GM23338 (cell line): ENCODE measurements around the gene GPC5. TPM values are rescaled to one million over a fixed set of nuclear protein-coding genes. Genes with fewer than 3 reads are reported as not detected.

Source experiments
- ATAC-seq: fragments of 200-7000 bp; cut with Tn5 transposase; 3 replicates; pipeline ENCODE4 v1.9.1; 2020
- DNase-seq: peaks from one replicate; pipeline ENCODE4 v3.0.0-alpha.2; 2015; ENCODE audit warnings: low spot score
- H2AFZ ChIP-seq: fragments of 200-600 bp; sonication (generic); 2 replicates; pipeline ENCODE4 v1.8.0; 2016; ENCODE audit warnings: antibody characterized with exemption, mild to moderate bottlenecking, moderate library complexity
- H3F3A ChIP-seq: fragments of 200-600 bp; sonication (generic); replicated peaks from 2 replicates; pipeline ENCODE4 v1.8.0; 2017; ENCODE audit warnings: antibody characterized with exemption, mixed run types, low read depth
- H3K27ac ChIP-seq: fragments of 200-600 bp; sonication (generic); 2 replicates; pipeline ENCODE4 v1.6.1; 2016; ENCODE audit warnings: low read depth
- H3K27me3 ChIP-seq: fragments of 200-600 bp; sonication (generic); 2 replicates; pipeline ENCODE4 v1.8.0; 2016; ENCODE audit warnings: mild to moderate bottlenecking, mixed run types, moderate library complexity; ENCODE audit not compliant: insufficient read depth
- H3K36me3 ChIP-seq: fragments of 200-600 bp; sonication (generic); 2 replicates; pipeline ENCODE4 v1.8.0; 2016; ENCODE audit warnings: mild to moderate bottlenecking; ENCODE audit not compliant: insufficient read depth
- H3K4me1 ChIP-seq: fragments of 200-600 bp; sonication (generic); 2 replicates; pipeline ENCODE4 v1.8.0; 2016; ENCODE audit warnings: mild to moderate bottlenecking, moderate library complexity; ENCODE audit not compliant: insufficient read depth
- H3K4me2 ChIP-seq: fragments of 200-600 bp; sonication (generic); 2 replicates; pipeline ENCODE4 v1.7.1; 2017; ENCODE audit warnings: mixed run types
- H3K4me3 ChIP-seq: fragments of 200-600 bp; sonication (generic); 2 replicates; pipeline ENCODE4 v1.6.1; 2016; ENCODE audit warnings: mixed run types
- H3K79me2 ChIP-seq: fragments of 200-600 bp; sonication (generic); replicated peaks from 2 replicates; pipeline ENCODE4 v1.8.0; 2017; ENCODE audit warnings: mild to moderate bottlenecking; ENCODE audit not compliant: insufficient read depth
- H3K9me2 ChIP-seq: fragments of 200-600 bp; sonication (generic); 2 replicates; pipeline ENCODE4 v1.8.0; 2017; ENCODE audit not compliant: insufficient read depth
- H4K20me1 ChIP-seq: fragments of 200-600 bp; sonication (generic); replicated peaks from 2 replicates; pipeline ENCODE4 v1.8.0; 2017; ENCODE audit warnings: mild to moderate bottlenecking; ENCODE audit not compliant: insufficient read depth
- H3K27ac Mint-ChIP-seq: 2 replicates; pipeline ENCODE4 v1.8.0; 2020; ENCODE audit warnings: inconsistent platforms, mild to moderate bottlenecking, moderate library complexity, mixed read lengths
- H3K27me3 Mint-ChIP-seq: 3 replicates; pipeline ENCODE4 v1.8.0; 2022; ENCODE audit warnings: low read depth, mild to moderate bottlenecking, moderate library complexity, mixed read lengths, inconsistent platforms; ENCODE audit not compliant: insufficient read depth, poor library complexity
- H3K36me3 Mint-ChIP-seq: 3 replicates; pipeline ENCODE4 v1.8.0; 2021; ENCODE audit warnings: low read depth, mild to moderate bottlenecking, inconsistent platforms, moderate library complexity, mixed read lengths
- H3K4me1 Mint-ChIP-seq: 3 replicates; pipeline ENCODE4 v1.8.0; 2020; ENCODE audit warnings: mild to moderate bottlenecking, inconsistent platforms, mixed read lengths
- H3K4me3 Mint-ChIP-seq: 3 replicates; pipeline ENCODE4 v1.8.0; 2021; ENCODE audit warnings: moderate library complexity, mild to moderate bottlenecking, inconsistent platforms, mixed read lengths
- H3K9me3 Mint-ChIP-seq: 3 replicates; pipeline ENCODE4 v1.8.0; 2020; ENCODE audit warnings: moderate library complexity, mild to moderate bottlenecking, inconsistent platforms, mixed read lengths
- CREB1 ChIP-seq: fragments of 250-450 bp; sonication (Bioruptor Pico); IDR thresholded peaks from 2 replicates; pipeline ENCODE4 v1.5.0; 2020; ENCODE audit warnings: low read depth, mild to moderate bottlenecking, moderate library complexity
- ETS1 ChIP-seq: IDR thresholded peaks from 2 replicates; pipeline ENCODE4 v1.6.1; 2016; ENCODE audit warnings: antibody characterized with exemption
- EZH2phosphoT487 ChIP-seq: fragments of 200-600 bp; sonication (generic); IDR thresholded peaks from one replicate; pipeline ENCODE4 v1.8.1; 2018; ENCODE audit warnings: antibody characterized with exemption; ENCODE audit not compliant: unreplicated experiment
- JUNB ChIP-seq: IDR thresholded peaks from one replicate; pipeline ENCODE4 v1.6.1; 2016; ENCODE audit warnings: antibody characterized with exemption; ENCODE audit not compliant: unreplicated experiment
- REST ChIP-seq: IDR thresholded peaks from one replicate; pipeline ENCODE4 v1.6.1; 2018; ENCODE audit warnings: antibody characterized with exemption; ENCODE audit not compliant: unreplicated experiment
- STAT1 ChIP-seq: IDR thresholded peaks from one replicate; pipeline ENCODE4 v1.6.1; 2016; ENCODE audit warnings: antibody characterized with exemption; ENCODE audit not compliant: unreplicated experiment
- ZNF114 ChIP-seq: fragments of 250-450 bp; sonication (Bioruptor Pico); IDR thresholded peaks from 2 replicates; pipeline ENCODE4 v1.5.0; 2020; ENCODE audit warnings: mild to moderate bottlenecking, moderate library complexity
- ZNF331 ChIP-seq: fragments of 250-450 bp; sonication (Bioruptor Pico); IDR thresholded peaks from 2 replicates; pipeline ENCODE4 v1.5.0; 2020; ENCODE audit warnings: low read depth, mild to moderate bottlenecking, moderate library complexity
- ZNF462 ChIP-seq: fragments of 250-450 bp; sonication (Bioruptor Pico); IDR thresholded peaks from 2 replicates; pipeline ENCODE4 v1.5.0; 2020; ENCODE audit warnings: mild to moderate bottlenecking, moderate library complexity
- polyA plus RNA-seq: library from polyadenylated mRNA; unstranded; fragments of >200 nt; fragmentation: Nextera tagmentation; extraction: Ambion mirVana; gene quantifications from 2 replicates; pipeline ENCODE4 v1.2.1, GENCODE V29; 2016
- total RNA-seq: library from RNA; depleted of rRNA; stranded (reverse); fragments of >200 nt; shearing (Covaris generic); gene quantifications from 2 replicates; pipeline ENCODE4 v1.2.3, GENCODE V29; 2014

The GPC5 gene
- total and polyA plus RNA-seq, 2 experiments from 2014 or later = 0.95 to 1.1 TPM

- TF ChIP-seq ETS1 = no peak
- TF ChIP-seq JUNB = no peak
- TF ChIP-seq STAT1 = no peak
- TF ChIP-seq REST = no peak
- TF ChIP-seq EZH2phosphoT487 = no peak
Observed at GRCh38 chr13:92029641-92030040, 631.2 kb downstream of the GPC5 start (continued).

GRCh38 chr13:92038905-92039304, 640.5 kb downstream of the GPC5 start:
- Histone ChIP-seq H4K20me1 (no peaks in the 10 kb centered on the region), H2AFZ (no peak overlapping the region), H3K79me2 (no peaks in the 10 kb centered on the region), H3K27ac (no peak overlapping the region), H3F3A (no peaks in the 10 kb centered on the region), H3K27me3 (no peaks in the 10 kb centered on the region), H3K4me1 (no peaks in the 10 kb centered on the region), H3K36me3 (no peaks in the 10 kb centered on the region), H3K4me3 (no peak overlapping the region), H3K9me2 (no peaks in the 10 kb centered on the region), H3K4me2 (no peak overlapping the region)
- no peaks in the 10 kb centered on the region for H3K4me1 Mint-ChIP-seq
- ATAC-seq (no peak), DNase-seq (no peak)
- no peak overlapping the region for H3K27ac Mint-ChIP-seq
- H3K36me3 Mint-ChIP-seq = no peaks in the 10 kb centered on the region
- no peaks in the 10 kb centered on the region for H3K9me3 Mint-ChIP-seq
- no peak overlapping the region for H3K4me3 Mint-ChIP-seq
- H3K27me3 Mint-ChIP-seq = no peaks in the 10 kb centered on the region
- TF ChIP-seq ZNF462 (CRISPR knock-in tag) (no peak), CREB1 (CRISPR knock-in tag) (no peak), EZH2phosphoT487 (no peak), JUNB (no peak), REST (no peak), ZNF114 (CRISPR knock-in tag) (no peak), ZNF331 (no peak), ETS1 (no peak)
